IPS DF 4.7 (cell line): ENCODE data around the gene KCTD1.

Source experiments
- DNase-seq: peaks from one replicate; pipeline ENCODE4 v3.0.0-alpha.2; 2013; ENCODE audit warnings: low spot score; ENCODE audit errors: extremely low read depth

KCTD1 gene

DNA sequence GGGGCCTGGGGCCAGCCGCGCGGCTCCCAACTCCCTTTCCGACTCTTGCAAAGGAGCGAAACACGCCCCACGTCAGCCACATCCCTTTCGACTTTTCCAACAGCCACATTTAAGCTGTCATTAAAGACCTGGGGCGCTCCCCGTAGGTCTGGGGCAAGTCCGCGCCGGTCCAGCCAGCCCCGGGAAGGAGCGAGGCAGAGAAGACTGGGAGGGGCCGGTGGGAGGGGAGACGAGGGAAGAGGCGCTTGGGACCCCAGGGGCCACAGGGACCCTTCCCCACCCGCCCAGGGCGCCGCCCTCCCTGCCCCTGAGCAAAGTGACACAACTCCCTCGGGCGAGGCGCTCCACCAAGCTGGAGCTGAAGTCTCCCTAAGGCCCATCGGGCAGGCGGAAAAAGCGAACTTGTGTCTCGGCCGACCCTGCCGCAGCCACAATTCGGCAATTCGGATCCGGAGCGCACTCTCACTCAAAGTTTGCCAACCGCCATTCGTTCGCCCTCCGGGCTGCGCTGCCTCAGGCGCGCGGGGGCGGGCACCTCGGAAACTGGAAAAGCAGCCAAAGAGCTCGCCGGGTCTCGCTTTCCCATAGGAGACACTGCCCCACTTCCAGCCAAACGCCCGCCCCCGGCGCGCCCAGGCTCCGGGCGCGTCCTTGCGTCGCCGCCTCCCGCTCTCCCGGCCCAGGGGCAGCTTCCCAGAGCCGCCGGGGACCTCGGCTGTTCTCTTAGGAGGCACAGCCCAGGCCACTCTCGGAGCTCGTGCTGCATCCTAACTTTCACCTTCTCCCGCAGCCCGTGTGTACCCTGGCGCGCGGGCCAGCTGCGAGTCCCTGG, 1.1 kb upstream of the KCTD1 start:
- no peak for DNase-seq

DNA sequence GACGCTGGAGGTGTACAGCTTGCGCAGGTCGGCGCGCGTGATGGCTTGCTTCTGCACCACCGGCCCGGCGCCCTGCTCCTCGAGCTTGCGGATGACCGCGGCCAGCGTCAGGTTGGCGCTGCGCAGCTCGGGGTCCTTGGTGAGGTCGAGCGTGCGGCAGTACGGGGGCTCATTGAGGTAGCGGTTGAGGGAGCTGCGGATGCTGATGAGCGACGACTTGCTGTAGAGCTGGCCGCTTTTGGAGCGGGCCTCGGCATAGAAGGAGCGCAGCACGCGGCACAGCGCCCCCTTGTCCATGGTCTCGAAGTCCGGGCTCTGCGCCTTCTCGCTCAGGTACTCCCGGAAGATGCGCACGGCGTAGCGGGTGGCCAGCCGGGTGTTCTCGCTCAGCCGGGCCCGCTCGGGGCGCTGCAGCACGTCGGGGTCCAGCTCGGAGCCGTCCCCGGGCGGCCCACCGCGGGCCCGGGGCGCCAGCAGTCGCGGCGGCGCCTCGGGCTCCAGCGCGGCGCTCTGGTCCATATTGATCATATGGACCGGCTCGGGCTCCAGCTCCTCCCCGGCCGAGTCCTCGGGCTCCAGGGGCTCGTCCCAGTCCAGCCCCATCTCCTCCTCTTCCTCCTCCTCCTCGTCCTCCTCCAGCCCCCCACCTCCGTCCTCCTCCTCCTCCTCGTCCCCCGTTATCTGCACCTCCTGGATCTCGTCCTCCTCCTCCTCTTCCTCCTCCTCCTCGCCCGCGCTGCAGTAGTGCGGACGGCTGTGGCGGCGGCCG, 523 bp downstream of the KCTD1 start:
- no peak for DNase-seq

DNA sequence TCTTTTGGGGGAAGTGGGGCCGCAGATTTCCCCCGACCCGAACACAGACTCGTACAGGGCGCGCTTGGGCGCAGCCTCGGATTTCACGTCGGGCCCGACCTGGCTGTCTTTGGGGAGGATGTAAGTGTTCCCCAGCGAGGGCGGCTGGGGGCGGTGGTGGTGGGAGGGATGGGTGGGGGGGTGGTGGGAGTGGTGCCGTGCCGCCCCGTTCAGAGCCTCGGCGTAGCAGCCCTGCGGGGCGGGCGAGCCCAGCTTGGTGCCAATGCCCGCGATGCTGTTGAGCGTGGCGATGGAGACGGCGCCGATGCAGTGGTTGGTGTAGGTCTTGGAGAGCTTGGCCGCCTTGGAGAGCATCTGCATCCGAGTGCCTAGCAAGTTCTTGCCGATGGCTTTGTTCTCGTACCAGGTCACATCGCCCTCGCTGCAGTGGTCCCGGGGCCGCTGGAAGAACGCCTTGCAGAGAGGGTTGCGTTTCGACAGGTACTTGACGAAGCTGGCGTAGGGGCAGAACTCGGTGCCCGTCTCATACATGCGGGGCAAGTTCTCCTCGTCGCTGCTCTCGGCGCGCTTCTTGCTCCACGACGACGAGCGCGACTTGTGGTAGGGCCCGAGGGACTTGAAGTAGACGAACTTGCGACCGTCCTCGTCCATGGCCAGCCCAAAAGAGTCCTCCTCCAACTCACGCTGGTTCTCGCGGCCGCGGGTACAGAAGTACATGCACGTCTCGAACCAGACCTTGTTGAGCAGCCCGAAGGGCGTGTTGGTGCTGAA, 1.3 kb downstream of the KCTD1 start:
- no peak for DNase-seq

DNA sequence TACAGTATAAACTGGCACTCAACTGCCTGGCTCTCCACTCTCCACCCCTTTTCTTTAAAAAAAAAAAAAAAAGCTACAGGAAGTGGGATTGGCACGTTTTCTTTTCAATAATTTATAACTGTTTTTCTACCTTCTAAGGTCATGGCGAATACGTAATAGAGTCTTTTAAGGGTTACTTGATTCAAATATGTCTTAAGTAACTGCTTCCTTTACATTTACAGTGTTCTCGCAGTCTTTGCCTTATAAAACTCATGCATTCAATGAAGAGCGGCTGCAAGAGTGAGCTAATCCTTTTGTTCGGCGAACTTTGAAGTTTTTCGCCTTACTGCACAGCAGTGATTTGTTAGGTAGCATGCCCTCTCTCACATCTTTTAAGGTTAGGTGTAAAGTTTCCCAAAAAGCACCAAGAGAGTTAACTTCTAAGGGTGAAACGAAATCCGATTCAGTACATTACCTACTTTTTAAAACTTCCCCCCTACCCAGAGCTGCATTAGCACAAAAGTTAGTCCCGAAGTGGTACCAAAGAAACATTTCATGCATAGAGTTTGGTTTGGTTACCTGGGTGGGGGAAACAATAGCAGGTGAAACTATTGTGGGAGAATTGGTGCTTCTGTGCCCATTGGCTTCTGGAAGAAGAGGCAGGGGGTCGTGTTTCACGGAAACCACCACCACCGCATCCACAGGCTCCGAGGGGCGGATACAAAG, 2.0 kb downstream of the KCTD1 start:
- no peak for DNase-seq

DNA sequence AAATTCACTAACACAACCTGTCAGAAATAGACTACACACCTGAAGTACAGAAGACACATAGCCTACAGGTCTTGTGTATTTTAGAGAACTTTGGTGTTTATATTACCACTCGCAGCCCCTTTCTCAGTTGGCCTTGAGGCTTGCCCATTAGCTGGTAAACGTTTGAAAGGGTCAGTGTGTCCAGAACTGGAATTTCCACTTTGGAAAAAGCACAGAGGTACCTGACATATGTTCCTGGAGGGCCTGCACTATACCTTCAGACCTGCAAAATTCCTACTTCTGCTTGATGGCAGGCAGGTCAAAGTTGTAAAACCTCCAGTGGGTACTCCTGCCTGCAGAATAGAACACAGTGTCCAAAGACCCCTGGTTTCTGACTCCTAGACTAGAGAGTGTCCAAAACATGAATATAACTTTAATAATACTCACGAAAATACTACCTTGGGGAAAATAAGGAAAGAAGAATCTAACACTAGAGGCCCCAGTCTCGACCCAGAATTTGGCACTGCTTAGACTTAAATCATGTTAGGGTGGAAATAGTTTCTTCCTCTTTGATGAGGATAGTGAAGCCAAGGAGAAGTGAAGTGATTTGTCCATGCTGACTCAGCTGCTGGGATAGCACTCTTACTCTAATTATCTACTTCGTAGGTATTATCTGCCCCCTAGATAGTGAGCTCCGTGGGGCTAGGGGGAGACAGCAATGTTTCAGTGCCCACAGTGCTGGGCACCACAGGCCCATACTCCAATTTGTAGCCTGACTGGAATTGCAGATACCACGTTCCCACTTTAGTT, 2.8 kb downstream of the KCTD1 start:
- no peak for DNase-seq

DNA sequence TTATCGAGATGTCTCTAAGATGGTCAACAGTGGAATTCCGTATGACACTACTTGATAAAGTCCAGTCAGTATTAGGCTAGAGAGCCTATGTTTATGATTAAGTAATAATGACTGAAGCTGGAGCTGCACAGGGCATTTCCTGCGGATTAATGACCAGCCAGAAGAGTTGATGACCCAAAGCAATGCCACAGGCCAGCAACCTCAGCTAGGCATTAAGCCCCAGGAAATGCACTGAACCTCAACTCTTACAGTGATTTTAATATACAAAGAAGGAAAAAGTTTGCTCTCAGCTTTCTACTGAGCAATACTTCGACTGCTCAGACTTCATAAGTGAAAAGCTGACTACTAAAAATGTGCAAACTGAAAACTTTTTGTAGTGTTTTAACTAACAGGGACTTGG, 3.9 kb downstream of the KCTD1 start:
- DNase-seq: no peak

DNA sequence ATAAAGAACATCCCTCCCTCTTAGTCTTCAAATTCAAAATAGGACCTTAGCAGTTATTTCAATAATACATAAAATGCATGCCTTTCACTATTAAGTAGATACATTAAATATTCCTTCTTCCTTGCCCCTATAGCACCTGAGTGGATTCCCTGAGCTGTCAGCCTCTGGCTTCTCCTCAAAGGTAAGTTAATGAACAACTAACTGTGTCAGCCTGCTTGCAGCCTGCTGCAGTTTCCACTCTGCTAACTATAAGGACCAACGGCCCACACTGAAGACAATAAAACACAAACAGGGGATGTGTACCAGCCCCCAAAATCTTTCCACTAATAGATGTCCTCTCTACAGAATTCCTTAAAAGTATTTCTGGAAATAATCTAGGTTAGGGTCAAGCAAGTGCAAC, 5.0 kb downstream of the KCTD1 start:
- no peak for DNase-seq

DNA sequence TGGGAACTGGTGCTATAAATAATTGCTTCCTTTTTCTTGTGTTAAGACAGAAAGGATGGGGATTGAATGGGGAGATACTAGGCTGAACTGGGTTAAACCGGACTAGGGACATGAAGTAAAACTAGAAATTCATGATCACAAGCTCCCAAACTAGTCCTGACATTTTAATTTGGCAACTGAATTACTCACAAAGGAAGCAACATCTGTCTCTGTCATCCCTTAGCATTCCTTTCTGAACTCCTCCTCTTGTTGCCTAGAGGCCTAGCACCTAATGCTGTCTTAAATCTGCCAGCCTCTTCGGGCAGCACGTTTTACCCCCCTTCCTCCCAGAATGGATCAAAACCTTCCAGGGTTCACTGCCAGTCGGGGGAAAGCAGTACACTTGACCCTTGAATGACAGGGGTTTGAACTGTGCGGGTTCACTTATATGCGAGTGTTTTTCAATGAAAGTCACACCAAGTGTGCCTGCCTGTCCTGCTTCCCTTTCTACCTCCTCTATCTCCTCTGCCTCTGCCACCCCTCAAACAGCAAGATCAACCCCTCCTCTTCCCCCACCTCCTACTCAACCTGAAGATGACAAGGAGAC, 8.2 kb downstream of the KCTD1 start:
- DNase-seq: no peak

DNA sequence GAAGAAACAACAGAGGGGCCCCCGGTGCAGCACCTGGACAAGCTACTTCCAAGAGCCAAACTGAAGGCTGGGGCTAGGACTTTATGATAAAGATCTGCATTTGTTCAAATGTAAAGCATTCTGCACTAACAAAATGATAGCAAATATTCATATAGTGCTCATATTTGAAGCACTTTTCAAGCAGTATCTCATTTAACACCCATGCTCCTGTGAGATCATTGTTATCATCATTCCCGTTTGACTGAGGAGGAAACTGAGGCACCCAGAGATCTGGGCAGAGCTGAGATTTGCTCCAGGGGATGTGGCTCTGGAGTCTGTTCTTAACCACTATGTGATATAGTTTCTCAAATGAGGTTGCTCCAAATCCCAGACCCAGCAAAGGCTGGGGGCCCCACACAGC, 9.8 kb downstream of the KCTD1 start:
- no peak for DNase-seq

DNA sequence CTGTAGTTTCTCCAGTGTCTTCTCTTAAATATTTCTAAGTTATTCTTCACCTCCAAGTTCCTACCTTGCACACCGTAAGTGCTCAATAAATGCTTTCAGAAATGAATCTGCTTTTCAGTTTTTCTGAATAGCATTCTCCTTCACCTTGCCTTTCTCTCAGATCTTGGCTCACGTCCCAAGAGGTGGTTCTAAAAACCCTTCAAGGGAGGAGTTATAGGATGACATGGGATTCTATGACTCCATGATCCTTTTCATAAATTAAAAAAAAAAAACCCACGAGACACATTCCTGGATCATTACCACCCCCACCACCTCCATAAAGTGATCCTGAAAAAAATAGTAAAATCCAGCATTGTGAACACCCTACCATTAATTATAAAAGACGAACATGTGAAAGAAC, 11.7 kb downstream of the KCTD1 start:
- no peak for DNase-seq

DNA sequence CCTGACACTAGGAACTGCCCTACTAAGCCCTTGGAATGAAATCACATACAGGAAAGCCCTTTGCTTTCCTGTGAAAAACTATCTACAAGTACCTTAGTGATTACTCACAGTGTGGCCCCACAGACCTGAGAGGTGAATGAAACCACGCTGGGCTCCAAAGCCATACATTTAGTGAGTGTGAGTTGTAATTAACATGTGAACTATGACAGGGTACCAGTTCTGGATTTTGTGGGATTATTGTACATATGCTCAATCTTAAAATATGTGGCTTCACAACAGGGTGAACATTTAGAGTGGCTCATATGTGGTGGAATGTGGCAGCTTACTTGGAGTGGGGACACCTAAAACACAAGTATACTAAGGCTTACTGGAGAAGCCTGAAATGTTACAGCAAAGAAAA, 12.3 kb downstream of the KCTD1 start:
- DNase-seq: no peak

DNA sequence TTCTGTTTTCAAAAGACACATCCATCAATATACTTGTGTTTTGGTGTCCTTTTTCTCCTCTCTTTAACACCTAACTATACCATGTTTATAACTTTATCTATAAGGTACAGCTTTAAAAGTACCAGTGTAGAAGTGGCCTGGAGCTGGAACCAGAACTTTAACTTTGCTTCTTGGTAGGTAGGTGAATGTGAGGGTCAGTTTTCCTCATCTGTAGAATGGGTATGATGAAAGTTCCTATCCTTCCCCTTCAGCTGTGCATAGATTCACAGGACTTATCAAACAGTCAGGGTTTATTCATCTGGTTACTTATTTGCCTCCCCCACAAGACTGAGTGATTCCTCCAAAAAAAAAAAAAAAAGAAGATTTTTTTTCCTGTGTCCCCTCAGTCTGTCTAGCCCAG, 12.7 kb downstream of the KCTD1 start:
- DNase-seq: no peak

DNA sequence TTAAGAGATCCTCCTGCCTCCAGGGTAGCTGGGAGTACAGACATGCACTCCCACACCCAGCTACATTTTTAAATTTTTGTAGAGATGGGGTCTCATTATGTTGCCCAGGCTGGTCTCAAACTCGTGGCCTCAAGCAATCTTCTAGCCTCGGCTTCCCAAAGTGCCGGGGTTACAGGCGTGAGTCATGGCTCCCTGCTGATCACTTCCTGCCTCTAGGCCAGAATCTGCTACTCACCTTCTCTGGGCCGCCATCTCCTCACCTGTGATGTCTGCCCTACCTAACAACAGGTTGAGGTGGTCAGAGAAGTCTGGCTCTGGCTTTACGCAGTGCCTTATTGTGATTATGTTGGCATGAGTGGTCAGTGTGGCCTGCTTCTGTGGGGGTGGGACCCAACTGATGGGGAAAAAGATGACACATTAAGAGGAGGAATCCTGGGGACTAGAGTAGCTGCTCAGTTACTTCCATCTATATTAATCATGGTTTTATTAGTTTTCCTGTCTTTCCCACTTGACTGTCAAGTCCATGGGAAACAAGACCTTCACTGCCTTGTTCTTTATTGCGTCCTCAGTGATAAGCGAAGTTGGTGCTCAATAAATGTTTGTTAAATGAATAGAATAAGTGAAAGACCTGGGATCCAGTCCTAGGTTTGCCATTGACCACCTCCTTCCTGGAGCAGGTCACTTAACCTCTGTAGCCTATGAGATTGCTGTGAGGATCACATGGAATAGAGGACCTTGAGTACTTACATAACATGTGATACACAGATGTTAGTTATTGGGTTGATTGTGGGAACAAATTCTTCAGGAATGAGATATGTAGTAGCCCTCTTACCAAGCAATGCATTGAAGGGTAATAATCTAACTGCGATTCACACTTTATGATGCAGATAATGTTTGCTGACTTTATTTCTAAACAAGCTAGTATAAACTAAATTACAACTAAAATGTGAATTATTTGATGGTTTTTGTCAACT, 15.7 kb downstream of the KCTD1 start:
- no peak for DNase-seq

DNA sequence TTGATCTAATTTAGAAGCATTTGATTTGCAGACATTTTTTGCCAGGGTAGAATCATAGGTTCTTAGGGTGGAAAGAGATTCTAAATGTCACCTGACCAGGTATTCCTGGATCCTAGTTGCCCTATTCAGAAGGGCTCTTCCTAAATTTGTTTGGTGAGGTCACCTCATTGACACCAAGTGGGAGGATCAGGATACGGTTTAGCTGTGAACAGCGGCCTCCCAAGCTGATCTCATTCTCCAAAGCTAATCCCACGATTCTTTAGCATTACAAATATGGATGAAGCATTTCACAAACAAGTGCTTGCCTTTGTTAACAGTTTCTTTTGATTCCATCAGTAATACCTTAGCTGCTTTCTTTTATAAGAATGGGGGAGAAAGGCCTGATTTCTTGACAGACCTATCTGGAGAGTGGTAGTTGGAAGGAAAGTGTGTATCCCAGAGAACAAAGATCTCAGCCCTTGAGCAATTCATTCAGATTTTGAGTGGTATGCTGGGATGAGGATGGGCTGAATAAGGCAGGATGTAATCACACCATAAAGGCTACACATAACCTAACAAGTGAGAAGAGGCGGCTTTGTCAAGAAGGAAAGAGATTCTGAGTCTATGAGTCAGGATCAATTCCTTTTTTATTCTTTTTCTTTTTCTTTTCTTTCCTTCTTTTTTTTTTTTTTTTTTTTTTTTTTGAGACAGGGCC, 16.6 kb downstream of the KCTD1 start:
- DNase-seq: no peak

DNA sequence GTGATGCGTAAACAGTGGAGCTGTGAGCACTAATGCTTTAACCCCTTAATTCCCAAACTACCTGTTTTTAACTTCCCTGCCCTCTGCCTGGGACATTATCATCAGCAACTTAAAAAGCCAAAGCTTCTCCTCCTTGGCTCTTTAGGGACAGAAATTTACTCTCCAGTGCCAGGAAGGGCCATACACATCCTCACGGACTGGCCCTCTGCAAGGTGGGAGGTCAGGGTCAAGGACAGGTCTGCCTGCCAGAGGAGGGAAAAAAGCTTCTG, 21.5 kb downstream of the KCTD1 start:
- DNase-seq: no peak

DNA sequence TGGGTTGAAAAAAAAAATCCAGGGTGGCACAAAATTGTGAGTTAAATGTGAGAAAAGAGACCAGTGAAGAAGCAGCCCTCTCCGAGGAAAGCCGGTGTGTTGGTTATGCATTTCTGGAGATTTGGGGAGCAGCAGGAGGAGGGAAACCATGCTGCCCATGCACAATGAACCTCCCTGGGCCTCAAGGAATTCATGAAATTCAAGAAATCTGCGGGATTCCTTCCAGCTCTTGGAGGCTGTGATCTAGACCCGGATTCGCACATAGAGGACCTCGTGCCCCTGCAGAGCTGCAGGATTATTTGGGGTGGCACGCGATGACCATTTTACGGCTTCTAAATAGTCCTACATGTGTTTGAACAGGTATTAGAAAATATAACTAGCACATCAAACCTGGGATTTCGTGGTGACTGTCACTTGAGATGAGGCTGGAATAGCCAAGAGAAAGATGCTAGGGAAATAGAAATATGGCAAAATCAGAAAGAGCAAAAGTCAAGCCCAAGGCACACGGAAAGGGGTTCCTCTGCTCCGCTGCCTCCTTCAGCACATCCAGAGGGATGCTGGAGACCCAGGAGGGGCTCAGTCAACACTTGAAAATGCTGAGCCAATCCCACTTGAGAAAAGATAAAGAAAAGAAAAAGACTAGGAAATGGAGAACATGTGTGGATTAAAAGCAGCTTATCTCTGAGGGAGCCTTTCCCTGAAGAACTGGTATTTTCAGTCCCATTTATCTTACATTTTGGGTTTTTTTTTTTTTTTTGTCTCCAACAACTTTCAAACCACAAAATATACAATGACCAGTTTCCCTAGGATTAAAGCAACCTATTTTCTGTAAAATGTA, 22.0 kb downstream of the KCTD1 start:
- DNase-seq: no peak

DNA sequence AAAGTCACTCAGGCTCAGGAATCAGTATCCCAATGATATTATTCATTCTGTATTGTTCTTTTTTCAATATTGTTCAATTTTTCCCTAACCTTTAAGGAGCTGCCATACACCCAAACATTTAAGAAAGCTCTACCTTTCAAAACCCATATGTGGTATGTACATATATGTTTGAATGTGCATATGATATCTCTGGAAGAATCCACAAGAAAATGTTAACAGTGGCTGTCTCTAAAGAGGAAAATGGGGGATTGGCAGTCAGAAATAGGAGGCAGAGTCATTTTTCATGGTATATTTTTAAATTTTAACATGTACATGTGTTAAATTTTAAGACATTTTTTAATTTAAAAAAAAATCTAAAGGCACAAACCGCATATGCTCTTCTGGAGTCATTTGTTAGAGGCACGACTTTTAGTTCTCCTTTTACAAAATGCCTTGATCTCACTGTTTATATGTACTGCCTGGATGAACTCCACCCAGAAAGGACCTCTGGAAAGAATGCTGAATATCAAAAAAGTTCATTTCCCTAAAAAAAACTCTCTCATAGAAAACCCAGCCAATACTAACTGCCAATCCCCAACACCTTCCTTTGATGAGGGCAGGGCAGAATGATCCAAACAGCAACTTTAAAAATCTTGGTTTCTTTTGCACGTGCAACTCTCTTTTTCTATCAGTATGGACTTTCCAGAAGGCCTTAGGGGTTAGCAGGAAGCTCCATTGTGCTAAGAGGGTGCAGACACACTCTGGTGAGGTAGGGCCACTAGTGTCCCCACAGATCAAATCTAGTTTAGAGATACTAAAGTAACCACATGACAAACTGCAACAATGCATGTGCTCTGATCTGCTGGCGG, 23.6 kb downstream of the KCTD1 start:
- DNase-seq: no peak
